AG09309 (cell line): ENCODE results near the gene GTF3C2.

Experiments used
- DNase-seq: peaks from one replicate; pipeline ENCODE4 v3.0.0-alpha.2; 2010; ENCODE audit warnings: low read depth
- H3K4me3 ChIP-seq: 2 replicates; pipeline ENCODE4 v1.5.1; 2011; ENCODE audit warnings: mild to moderate bottlenecking, low read depth, low read length, moderate library complexity; ENCODE audit not compliant: control insufficient read depth
- TF ChIP-seq, protein P1 (sequence below): IDR thresholded peaks from 2 replicates; pipeline ENCODE4 v1.5.1; 2011; ENCODE audit warnings: mild to moderate bottlenecking, low read depth, low read length, inconsistent platforms; ENCODE audit not compliant: insufficient read depth, control insufficient read depth; ENCODE audit errors: missing control alignments

GTF3C2 gene, protein sequence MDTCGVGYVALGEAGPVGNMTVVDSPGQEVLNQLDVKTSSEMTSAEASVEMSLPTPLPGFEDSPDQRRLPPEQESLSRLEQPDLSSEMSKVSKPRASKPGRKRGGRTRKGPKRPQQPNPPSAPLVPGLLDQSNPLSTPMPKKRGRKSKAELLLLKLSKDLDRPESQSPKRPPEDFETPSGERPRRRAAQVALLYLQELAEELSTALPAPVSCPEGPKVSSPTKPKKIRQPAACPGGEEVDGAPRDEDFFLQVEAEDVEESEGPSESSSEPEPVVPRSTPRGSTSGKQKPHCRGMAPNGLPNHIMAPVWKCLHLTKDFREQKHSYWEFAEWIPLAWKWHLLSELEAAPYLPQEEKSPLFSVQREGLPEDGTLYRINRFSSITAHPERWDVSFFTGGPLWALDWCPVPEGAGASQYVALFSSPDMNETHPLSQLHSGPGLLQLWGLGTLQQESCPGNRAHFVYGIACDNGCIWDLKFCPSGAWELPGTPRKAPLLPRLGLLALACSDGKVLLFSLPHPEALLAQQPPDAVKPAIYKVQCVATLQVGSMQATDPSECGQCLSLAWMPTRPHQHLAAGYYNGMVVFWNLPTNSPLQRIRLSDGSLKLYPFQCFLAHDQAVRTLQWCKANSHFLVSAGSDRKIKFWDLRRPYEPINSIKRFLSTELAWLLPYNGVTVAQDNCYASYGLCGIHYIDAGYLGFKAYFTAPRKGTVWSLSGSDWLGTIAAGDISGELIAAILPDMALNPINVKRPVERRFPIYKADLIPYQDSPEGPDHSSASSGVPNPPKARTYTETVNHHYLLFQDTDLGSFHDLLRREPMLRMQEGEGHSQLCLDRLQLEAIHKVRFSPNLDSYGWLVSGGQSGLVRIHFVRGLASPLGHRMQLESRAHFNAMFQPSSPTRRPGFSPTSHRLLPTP

DNA sequence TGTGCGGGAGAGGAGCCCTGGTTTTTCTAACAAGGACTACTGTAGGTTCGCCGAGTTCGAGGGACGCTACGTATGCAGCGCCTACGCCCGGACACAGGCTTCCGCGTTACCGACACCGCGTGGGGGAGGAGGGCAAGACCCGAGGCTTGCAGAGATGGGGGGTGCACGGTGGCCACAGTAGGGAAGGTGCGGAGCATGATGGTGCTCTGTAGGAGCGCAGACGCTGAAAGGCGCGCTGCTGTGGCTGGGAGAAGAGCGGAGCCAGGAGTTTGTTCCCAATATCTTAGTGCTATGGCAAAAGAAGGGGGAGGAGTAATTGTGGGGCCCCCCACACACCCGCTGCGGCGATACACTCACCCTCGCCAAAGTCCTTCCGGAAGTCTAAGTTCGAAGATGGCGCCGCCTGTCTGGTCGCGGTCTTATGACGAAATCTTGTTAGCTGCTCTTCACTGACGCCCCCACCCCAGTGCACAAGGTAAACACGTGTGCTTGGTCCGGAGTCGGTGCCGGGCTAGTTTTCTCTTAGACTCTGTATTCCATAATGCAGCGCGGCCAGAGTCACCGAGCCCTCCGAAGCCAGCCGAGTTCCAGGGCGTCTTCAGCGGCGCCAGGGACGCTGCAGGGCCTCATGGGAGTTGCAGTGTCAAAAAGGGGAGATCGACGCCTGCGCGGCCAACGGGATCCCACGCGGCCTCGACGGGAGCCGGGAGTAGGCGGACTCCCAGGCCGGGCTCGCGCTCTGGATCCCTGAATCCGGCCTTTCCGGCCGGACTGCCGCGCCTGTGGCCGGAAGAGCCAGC lies at the start of gene GTF3C2:
Gene GTF3C2, minus strand, starts transcription at position 383 of the 800 bp plus-strand sequence. CDS start 13,210 bp downstream, outside the sequence.
- H3K4me3 ChIP-seq = peak within 1 kb of the TSS; percentile 98
- DNase-seq = peak; percentile 83
- TF ChIP-seq, protein P1, sequence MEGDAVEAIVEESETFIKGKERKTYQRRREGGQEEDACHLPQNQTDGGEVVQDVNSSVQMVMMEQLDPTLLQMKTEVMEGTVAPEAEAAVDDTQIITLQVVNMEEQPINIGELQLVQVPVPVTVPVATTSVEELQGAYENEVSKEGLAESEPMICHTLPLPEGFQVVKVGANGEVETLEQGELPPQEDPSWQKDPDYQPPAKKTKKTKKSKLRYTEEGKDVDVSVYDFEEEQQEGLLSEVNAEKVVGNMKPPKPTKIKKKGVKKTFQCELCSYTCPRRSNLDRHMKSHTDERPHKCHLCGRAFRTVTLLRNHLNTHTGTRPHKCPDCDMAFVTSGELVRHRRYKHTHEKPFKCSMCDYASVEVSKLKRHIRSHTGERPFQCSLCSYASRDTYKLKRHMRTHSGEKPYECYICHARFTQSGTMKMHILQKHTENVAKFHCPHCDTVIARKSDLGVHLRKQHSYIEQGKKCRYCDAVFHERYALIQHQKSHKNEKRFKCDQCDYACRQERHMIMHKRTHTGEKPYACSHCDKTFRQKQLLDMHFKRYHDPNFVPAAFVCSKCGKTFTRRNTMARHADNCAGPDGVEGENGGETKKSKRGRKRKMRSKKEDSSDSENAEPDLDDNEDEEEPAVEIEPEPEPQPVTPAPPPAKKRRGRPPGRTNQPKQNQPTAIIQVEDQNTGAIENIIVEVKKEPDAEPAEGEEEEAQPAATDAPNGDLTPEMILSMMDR = no peak

DNA sequence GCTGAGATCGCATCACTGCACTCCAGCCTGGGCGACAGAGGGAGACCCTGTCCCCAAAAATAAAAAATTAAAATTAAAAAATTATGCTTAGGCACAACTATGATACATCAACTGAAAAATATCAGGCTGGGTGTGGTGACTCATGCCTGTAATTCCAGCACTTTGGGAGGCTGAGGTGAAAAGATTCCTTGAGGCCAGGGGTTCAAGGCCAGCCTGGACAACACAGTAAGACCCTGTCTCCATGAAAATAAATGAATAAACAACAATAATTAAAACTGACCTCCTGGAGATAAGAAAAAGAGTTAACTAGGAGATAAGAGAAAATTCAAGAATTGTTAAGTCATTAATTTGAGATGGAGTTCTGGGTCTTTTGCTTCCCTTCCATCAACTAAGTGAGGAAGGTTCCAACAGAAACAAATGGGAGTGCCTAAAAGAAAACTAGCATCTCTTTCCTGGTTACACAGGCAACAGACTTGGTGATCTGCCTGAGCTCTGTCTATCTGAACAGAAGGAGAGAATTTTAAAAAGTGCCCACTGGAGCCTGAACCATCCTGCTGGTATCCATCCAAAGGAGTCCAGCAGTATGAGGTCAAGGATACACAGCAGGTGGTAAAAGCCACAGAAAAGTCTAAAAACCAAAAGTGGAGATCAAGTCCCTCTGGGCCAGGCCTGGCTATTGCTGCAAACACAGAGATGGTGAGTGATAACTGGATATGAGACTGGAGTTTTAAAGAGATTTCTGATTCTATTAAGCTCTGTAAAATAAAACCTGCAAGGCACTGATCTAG lies 44.0 kb upstream of the GTF3C2 start:
- H3K4me3 ChIP-seq = no peak overlapping the region
- DNase-seq = no peak
- TF ChIP-seq, protein P1 = no peak

DNA sequence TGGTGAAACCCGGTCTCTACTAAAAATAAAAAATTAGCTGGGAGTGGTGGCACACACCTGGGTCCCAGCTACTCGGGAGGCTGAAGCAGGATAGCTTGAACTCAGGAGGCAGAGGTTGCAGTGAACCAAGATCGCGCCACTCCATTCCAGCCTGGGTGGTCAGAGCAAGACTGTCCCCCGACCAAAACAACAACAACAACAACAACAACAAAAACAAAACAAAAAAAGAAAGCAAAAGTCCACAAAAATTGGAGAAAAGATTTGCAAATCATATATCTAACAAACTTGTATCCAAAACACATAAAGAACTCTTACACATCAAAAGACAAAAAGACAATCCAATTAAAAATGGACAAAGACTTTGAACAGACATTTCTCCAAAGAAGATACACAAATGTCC lies 42.4 kb upstream of the GTF3C2 start:
- DNase-seq = no peak
- TF ChIP-seq, protein P1 = no peak

DNA sequence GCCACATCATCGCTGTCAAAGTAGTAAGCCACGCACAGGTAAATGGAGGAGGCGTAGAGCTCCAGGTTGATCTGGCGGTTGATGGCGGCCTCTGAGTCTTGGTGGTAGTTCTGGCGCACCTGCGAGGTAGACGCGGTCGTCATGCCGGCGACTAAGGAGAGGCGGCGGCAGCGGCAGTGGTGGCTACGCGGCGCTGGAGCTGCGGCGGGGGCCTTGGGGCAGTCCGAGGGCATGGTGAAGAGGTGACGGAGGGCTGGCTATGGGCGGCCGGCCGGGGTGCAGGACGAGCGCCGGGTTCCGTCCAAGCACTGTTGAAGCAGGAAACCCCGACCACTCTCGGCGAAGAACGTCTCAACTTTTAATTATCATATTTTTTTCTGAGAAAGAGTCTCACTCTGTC lies 36.7 kb upstream of the GTF3C2 start:
- no peak for DNase-seq
- H3K4me3 ChIP-seq = no peak overlapping the region
- TF ChIP-seq, protein P1 = no peak

More for the DNA sequence above, 42.4 kb upstream of the GTF3C2 start:
- no peak overlapping the region for H3K4me3 ChIP-seq

DNA sequence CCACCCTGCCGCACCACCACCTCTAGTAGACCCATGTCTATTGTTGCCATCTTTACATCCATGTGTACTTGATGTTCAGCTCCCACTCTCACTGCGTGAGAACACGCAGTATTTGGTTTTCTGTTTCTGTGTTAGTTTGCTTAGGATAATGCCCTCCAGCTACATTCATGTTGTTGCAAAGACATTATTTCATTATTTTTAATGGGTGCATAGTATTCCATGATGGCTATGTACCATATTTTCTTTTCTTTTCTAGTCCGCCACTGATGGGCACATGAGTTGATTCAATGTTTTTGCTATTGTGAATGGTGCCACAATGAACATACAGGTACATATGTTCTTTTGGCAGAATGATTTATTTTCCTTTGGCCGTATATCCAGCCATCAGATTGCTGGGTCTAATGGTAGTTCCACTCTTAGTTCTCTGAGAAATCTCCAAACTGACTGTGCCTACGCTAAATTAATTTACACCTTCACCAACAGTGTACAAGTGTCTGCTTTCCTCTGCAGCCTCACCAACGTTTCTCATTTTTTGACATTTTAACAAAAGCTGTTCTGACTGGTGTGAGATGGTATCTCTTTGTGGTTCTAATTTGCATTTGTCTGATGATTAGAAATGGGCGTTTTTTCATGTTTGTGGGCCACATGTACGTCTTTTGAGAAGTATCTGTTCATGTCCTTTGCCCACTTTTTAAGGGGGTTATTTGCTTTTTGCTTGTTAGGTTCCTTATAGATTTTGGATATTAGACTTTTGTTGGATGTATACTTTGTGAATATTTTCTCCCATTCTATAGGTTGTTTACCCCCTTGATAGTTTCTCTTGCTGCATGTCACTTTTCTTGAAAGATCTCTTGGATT lies 34.5 kb upstream of the GTF3C2 start:
- no peak for DNase-seq
- no peak overlapping the region for H3K4me3 ChIP-seq
- TF ChIP-seq, protein P1 = no peak
